ENCODE results near the gene PRDM11.

DNA sequence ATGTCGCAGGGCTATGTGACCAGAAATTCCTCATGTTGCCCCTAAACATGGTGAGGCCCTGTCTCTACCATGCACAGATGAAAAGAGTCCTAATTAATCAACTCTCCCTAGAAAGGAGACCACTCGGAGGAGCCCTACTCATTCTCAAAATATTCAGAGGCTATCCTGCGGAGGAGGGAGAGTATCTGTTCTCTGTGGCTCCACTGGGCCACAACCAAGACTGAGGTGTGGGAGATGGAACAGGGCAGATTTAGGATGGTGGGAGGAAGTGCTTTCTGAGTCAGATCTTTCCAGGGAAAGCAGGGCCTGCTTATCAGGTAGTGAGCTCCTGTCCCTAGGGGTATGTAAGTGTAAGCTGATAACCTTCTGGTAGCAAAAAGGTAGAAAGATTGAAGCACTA, 37.0 kb upstream of the PRDM11 start:
- TF ChIP-seq EZH2 (IDR thresholded peaks at IDR 0.05; ENCODE audit: insufficient read depth, poor library complexity, severe bottlenecking) (no peak), EZH2phosphoT487 (IDR thresholded peaks at IDR 0.05; ENCODE audit: insufficient read depth, low read depth) (no peak)
